AG08396 (cell line): Measurements from ENCODE around the gene PFKM.

Experiments used
- DNase-seq: peaks from one replicate; pipeline ENCODE4 v3.0.0; 2012; ENCODE audit warnings: low spot score, mixed read lengths

The PFKM gene

GRCh38 chr12:48187916-48188695 lies 68.9 kb downstream of the PFKM start:
- DNase-seq: no peak

GRCh38 chr12:48189331-48190125 lies 70.4 kb downstream of the PFKM start:
- DNase-seq: peak; percentile 68

GRCh38 chr12:48191096-48191495 lies 71.9 kb downstream of the PFKM start:
- DNase-seq: no peak

- no peak for DNase-seq
Observed at GRCh38 chr12:48192861-48193260, 73.7 kb downstream of the PFKM start.

GRCh38 chr12:48193623-48194022 lies 74.5 kb downstream of the PFKM start:
- no peak for DNase-seq

- no peak for DNase-seq
Observed at GRCh38 chr12:48194799-48195201, 75.6 kb downstream of the PFKM start.
